ENCODE results near the gene ARHGEF9. TPM values are rescaled to one million over a fixed set of nuclear protein-coding genes. Genes with fewer than 3 reads are reported as not detected.
A peak's percentile ranks its signal among the peaks of the same experiment; 100 is the strongest.

Gene ARHGEF9
- total RNA-seq, 1 experiment from 2014 or later, result 26.3 TPM

- CTCF ChIA-PET, result no interaction called here
- H3K27ac Mint-ChIP-seq (ENCODE audit: unreplicated experiment), result no peak overlapping the region
- peaks cover 26% of the 10 kb centered on the region for H3K27me3 Mint-ChIP-seq (ENCODE audit: unreplicated experiment)
- no peak overlapping the region for H3K4me3 Mint-ChIP-seq (ENCODE audit: low read depth, unreplicated experiment)
- intact Hi-C loops (cut with micrococcal nuclease; ENCODE audit: unreplicated experiment), result no loop called here
- H3K36me3 Mint-ChIP-seq (ENCODE audit: insufficient read depth, unreplicated experiment), result no peaks in the 10 kb centered on the region
- H3K4me1 Mint-ChIP-seq (ENCODE audit: low read depth, unreplicated experiment), result no peaks in the 10 kb centered on the region
- H3K9me3 Mint-ChIP-seq (ENCODE audit: low read depth, unreplicated experiment), result no peaks in the 10 kb centered on the region
- DNase-seq, result no peak
- no TSS peak for BruUV-seq (replicated peaks)
- TF ChIP-seq CTCF (IDR thresholded peaks at IDR 0.05; ENCODE audit: unreplicated experiment), result no peak
Measured at GRCh38 chrX:63761639-63762038, 23.4 kb downstream of the ARHGEF9 start.

- no TSS peak for BruUV-seq (replicated peaks)
- CTCF ChIA-PET, result interaction anchor here (0.6 kb wide), 1 partner anchor 91 kb away, joined by 4 read pairs; no protein-coding TSS in a partner anchor
- H3K27ac Mint-ChIP-seq (ENCODE audit: unreplicated experiment), result no peak overlapping the region
- intact Hi-C loops (cut with micrococcal nuclease; ENCODE audit: unreplicated experiment), result no loop called here
- H3K36me3 Mint-ChIP-seq (ENCODE audit: insufficient read depth, unreplicated experiment), result peaks cover 21% of the 10 kb centered on the region
- H3K9me3 Mint-ChIP-seq (ENCODE audit: low read depth, unreplicated experiment), result no peaks in the 10 kb centered on the region
- DNase-seq, result no peak
- no peak overlapping the region for H3K4me3 Mint-ChIP-seq (ENCODE audit: low read depth, unreplicated experiment)
- H3K4me1 Mint-ChIP-seq (ENCODE audit: low read depth, unreplicated experiment), result peaks cover 7% of the 10 kb centered on the region
- H3K27me3 Mint-ChIP-seq (ENCODE audit: unreplicated experiment), result peaks cover 29% of the 10 kb centered on the region
- no peak for TF ChIP-seq CTCF (IDR thresholded peaks at IDR 0.05; ENCODE audit: unreplicated experiment)
Measured at GRCh38 chrX:63758011-63758410, 27.0 kb downstream of the ARHGEF9 start.

- Mint-ChIP-seq H3K36me3 (ENCODE audit: insufficient read depth, unreplicated experiment) (peaks cover 21% of the 10 kb centered on the region), H3K9me3 (ENCODE audit: low read depth, unreplicated experiment) (no peaks in the 10 kb centered on the region), H3K27ac (ENCODE audit: unreplicated experiment) (no peak overlapping the region), H3K27me3 (ENCODE audit: unreplicated experiment) (peaks cover 29% of the 10 kb centered on the region), H3K4me3 (ENCODE audit: low read depth, unreplicated experiment) (peak overlapping the region; percentile 79), H3K4me1 (ENCODE audit: low read depth, unreplicated experiment) (peaks cover 7% of the 10 kb centered on the region)
- no TSS peak for BruUV-seq (replicated peaks)
- intact Hi-C loops (cut with micrococcal nuclease; ENCODE audit: unreplicated experiment), result no loop called here
- CTCF ChIA-PET, result interaction anchor here (0.9 kb wide), 1 partner anchor 9 kb away, joined by 4 read pairs; no protein-coding TSS in a partner anchor
- TF ChIP-seq CTCF (IDR thresholded peaks at IDR 0.05; ENCODE audit: unreplicated experiment), result no peak
- DNase-seq, result no peak
Measured at GRCh38 chrX:63755892-63756291, 29.1 kb downstream of the ARHGEF9 start.

- no TSS peak for BruUV-seq (replicated peaks)
- H3K27me3 Mint-ChIP-seq (ENCODE audit: unreplicated experiment), result peaks cover 29% of the 10 kb centered on the region
- peak overlapping the region; percentile 79 for H3K4me3 Mint-ChIP-seq (ENCODE audit: low read depth, unreplicated experiment)
- H3K36me3 Mint-ChIP-seq (ENCODE audit: insufficient read depth, unreplicated experiment), result peaks cover 21% of the 10 kb centered on the region
- peak overlapping the region; percentile 80 for H3K27ac Mint-ChIP-seq (ENCODE audit: unreplicated experiment)
- CTCF ChIA-PET, result interaction anchor here (0.6 to 0.9 kb wide), 3 partner anchors 10 to 421 kb away, joined by 3 to 7 read pairs (median 4); no protein-coding TSS in a partner anchor
- peak; percentile 91 for DNase-seq
- intact Hi-C loops (cut with micrococcal nuclease; ENCODE audit: unreplicated experiment), result no loop called here
- peaks cover 7% of the 10 kb centered on the region for H3K4me1 Mint-ChIP-seq (ENCODE audit: low read depth, unreplicated experiment)
- H3K9me3 Mint-ChIP-seq (ENCODE audit: low read depth, unreplicated experiment), result no peaks in the 10 kb centered on the region
- no peak for TF ChIP-seq CTCF (IDR thresholded peaks at IDR 0.05; ENCODE audit: unreplicated experiment)
Measured at GRCh38 chrX:63754860-63755579, 30.0 kb downstream of the ARHGEF9 start.
